Cerebellar cortex (tissue), 1 donor: ENCODE results near the gene TAF10.
A peak's percentile ranks its signal among the peaks of the same experiment; 100 is the strongest.

ENCODE experiments used
- DNase-seq: peaks from one replicate; pipeline ENCODE4 v3.0.0-alpha.2; 2015; ENCODE audit warnings: low spot score

Gene TAF10

DNA sequence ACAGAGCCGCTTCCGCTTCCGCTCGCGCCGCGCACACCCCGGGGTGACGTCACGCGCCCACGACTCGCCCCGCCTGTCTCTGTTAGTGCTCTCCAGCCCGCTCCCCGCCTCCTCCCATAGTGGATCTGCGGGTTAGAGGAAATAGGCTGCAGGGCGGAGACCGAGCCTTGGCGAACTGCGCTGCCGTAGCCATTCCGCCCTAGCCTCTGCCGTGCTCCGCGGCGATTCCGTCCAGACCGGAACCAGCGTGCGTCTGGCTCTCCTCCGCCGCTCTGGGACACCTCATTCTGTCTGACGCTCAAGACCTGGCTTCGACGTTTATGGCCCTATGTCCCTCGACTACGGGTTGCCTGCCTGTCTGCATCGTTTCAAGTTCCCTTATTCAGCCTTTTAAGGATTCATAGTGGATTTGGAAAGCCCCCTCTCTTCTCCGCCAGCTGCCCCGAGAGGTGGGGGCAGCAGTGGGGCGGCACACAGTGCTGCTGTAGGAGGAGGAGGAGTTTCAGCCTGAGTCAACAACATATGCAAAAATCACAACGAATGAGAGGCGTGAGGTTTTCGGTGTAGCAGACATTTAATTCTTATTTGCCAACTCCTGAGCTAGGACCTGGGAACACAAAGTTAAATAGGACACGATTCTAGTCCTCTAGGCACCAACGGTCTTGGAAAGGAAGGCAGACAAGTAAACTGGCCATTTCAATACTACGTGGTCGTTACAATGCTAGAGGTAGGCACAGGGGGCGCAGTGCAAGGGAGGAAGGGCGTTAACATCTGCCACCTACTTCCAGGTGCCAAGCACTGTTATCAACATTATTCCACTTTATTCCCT, at the start of gene TAF10:
TSS of gene TAF10 (minus strand) at position 4 of the 829 bp plus-strand sequence. CDS start 27 bp downstream, outside the sequence.
- DNase-seq = peak; percentile 96

- DNase-seq = no peak
These were observed 48.7 kb upstream of the TAF10 start for GRCh38 chr11:6660712-6661111.

DNA sequence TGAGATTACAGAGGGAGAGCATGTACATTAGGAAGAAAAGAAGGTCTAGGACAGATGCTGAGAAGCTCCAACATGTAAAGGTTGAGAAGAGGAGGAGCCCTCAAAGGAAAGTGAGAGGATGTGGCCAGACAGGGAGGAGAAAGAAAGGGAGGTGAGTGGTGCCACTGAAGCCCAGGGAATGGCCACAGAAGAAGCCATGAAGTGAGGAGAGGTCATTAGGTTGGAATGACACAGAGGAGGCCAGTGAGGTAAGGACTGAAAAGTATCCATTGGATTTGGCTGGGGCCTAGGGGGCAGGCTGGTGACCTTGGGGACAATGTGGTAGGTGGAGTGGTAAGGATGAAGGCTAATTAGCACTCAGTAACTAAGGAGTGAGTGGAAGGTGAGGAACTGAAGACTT, 46.6 kb upstream of the TAF10 start:
- DNase-seq = no peak

GRCh38 chr11:6657346-6657745, 45.3 kb upstream of the TAF10 start:
- DNase-seq = no peak

DNA sequence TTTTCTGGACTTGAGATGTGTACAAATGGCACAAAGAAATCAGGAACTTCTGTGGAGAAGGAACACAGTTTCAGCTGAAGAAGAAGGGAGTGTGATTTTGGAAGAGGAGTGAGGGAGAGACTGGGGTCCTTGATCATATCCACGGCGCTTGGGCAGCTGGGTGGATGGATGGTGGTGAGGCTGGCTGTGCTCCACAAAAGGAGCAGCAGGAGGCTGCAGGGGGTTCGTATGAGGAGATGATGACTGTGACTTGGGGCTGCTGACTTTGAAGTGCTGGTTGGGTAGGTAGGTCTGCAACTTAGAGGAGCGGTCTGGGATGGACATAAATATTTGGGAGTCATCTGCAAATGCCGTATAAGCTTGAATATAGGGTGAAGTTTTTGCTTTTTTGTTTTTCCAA, 44.9 kb upstream of the TAF10 start:
- DNase-seq = no peak

DNA sequence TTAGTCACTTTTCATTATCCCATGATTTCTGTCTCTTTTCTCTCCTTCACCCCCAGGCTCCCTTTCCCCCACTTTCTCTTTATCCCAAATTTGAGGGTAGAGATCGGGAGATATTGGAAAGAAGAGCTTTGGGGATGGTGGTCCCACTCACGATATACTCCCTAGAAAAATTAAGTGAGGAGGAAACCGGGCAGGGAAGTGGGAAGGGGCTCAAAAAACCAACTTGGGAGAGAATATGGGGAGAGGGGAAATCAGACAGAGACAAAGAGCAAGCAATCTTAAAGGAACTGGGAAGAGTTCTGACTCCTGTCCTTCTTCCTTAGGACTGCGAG, 44.5 kb upstream of the TAF10 start:
- no peak for DNase-seq

- DNase-seq = no peak
These were observed 44.0 kb upstream of the TAF10 start, which contains the start of gene DCHS1 for GRCh38 chr11:6655790-6656583. DCHS1 (minus strand) TSS chr11:6655809; CDS start chr11:6641613, 14,196 bp downstream.

GRCh38 chr11:6655020-6655789, 43.2 kb upstream of the TAF10 start:
- DNase-seq = no peak

DNA sequence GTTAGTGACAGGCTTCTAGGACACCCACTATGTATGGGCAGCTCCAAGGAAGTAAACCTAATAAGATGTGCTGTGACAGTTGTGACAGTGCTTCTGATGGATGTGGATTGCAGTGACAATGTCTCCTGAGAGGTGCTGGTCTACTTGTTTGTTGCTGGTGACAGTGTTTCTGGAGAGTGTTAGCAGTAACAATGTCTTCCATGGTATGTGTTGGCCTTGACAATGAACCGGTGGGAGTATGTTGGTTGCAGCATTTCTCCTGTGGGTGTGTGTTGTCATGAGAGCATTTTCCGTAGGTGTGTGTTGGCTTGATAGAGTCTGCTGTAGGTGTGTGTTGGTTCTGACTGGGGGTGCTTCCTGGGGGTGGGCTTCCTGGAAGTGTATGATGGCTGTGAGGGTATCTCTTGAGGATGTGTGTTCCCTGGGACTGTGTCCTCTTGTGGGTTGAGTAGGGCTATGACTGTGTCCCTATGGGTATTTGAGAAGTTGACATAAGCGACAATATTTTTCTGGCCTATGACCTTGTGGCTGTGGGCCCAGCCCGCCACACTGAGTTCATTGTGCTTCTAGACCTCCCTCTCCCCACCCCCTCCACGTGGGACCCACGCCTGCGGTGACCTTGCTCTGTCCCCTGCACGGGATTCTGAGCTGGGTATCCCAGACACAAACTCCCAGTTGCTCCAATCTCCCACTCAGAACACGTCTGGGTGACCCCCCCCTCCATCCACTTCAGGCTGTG, 42.4 kb upstream of the TAF10 start:
- DNase-seq = peak; percentile 3

DNA sequence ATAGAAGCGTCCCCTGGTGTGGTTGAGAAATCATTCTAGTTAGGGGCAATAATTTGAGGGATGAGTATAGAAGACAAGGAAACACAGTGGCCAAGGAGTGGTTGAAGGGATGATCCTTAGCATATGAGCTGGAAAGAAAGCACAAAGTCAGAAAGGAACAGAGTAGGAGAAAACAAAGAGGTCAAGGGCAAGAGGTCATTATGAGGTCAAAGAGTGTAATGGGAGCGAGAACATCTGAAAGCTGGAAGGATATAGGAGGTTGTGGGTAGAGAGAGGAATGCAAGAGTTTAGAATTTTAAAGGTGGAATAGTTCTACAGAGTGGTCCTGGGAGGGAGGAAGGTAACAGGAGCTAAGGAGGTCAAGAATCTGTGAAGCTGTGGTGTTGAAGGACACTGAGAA, 41.6 kb upstream of the TAF10 start:
- DNase-seq = no peak

GRCh38 chr11:6653097-6653496, 41.1 kb upstream of the TAF10 start:
- DNase-seq = no peak

DNA sequence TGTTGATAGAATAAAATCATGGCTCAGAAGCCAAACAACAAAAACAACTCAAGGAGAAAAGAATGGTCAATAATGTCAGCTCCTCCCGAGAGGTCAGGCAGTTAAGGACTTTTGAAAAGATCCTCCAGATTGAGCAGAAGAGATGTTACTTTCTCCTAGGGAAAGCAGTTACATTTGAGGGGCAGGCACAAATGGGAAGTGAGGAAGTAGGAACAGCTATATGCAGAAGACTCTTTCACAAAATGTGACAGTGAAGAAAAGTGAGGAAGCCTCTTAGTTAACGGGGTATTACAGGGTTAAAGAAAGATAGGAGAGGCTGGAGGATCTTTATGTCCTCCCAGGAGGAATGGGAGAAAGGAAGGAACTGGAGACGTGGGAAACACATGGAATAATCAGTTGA, 40.2 kb upstream of the TAF10 start:
- no peak for DNase-seq

DNA sequence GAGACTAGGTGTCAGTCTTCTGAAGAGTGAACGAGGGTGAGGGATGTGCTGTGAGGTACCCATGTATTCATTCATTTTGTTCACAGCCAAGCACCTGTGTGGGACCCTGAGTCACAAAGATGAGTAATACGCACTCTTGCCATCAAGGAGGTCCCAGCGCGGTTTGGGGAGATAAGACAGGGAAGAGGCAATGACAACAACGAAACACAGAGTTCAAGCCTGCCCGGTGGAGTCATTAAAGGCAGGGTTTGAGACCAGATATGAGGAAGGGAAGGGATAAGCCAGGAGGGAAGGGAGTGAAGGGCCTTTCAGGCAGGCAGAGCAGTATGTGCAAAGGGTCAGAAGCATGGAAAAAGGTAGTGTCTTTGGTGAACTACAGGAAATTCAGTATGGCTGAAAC, 39.0 kb upstream of the TAF10 start:
- DNase-seq = no peak

GRCh38 chr11:6650104-6650503, 38.1 kb upstream of the TAF10 start:
- DNase-seq = no peak

GRCh38 chr11:6648501-6648900, 36.5 kb upstream of the TAF10 start:
- no peak for DNase-seq

DNA sequence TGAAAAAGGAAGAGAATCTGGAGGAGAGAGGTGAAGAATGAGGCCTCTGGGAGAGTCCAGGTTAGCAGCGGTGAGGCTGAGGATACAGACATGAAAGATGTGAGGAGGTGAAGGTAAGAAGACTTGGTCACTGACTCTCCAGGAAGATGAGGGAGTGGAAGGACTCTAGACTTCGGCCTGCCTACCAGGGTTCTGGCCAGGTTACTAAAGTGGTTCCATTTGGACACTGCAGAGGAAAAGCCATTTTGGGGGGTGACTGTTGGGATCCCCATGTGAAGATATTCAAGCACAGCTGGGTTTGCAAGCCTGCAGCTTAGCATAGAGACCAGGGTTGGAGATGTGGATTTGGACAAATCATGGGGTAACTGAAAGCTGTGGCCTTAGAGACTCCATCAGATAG, 35.8 kb upstream of the TAF10 start:
- no peak for DNase-seq

- DNase-seq = no peak
These were observed 35.1 kb upstream of the TAF10 start for GRCh38 chr11:6646918-6647679.

DNA sequence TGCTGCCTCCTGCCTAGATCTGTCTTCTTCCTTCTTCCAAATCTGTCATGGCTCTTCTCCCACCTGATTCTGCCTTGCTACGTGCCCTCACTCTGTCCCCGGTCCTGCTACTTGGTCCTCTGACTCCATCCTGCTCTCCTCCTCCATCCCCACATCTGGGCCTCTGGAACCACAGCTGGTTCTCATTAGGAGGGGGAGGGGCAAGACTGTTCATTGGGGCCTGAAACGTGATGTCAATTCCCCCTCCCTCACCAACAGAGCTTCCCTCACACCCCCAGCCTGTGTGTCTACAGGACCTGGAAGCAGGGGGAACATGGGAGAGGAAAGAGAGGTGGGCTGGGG, 34.5 kb upstream of the TAF10 start:
- no peak for DNase-seq

GRCh38 chr11:6646071-6646470, 34.1 kb upstream of the TAF10 start:
- no peak for DNase-seq

GRCh38 chr11:6642957-6643356, 30.9 kb upstream of the TAF10 start:
- no peak for DNase-seq

DNA sequence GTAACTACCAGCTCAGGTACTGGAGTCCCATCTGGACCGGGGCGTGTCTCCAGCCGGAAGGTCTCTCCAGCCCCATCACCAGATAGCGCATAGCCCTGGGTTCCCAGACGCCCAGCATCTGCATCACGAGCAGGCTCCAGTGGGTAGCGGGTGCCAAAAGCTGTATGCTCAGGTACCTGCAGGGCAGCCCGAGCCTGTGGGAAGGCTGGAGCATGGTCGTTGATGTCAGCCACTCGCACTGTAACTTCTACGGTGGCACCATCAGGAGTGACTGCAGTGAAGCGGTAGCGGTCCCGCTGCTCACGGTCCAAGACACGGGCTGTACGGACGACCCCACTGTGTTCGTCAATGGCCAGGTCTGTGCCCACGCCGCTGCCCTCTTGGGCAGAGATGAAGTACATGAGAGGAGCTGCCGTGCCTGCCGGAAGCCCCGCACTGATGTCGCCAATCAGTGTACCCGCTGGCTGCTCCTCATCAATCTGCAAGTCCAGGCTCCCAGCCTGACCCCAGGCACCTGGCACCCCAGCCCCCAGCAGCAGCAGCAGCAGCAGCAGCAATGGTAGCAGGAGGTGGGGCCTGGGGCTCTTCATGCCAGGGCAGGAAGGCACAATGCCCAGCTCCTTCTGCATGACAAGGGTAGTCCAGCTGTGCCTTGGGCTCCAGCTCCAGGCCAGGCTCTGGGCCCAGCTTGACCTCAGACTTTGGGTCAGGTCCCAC, 29.1 kb upstream of the TAF10 start:
- no peak for DNase-seq
